HG03442 (cell line): ENCODE measurements around the gene THRSP.
"Not testable (repeated sequence)": the region's sequence is repeated elsewhere in the genome, so short reads cannot be mapped to it uniquely, and the experiment has no call there.

Experiments
- ATAC-seq: cut with Tn5 transposase; IDR thresholded peaks from one replicate; pipeline ENCODE4 v1.9.1; 2021; ENCODE audit warnings: mild to moderate bottlenecking, moderate library complexity; ENCODE audit not compliant: unreplicated experiment

THRSP gene

GRCh38 chr11:78063440-78064181 lies at the start of gene THRSP:
TSS of gene THRSP (plus strand) at chr11:78063861. CDS start at chr11:78063882, 21 bp downstream.
- no peak for ATAC-seq

DNA sequence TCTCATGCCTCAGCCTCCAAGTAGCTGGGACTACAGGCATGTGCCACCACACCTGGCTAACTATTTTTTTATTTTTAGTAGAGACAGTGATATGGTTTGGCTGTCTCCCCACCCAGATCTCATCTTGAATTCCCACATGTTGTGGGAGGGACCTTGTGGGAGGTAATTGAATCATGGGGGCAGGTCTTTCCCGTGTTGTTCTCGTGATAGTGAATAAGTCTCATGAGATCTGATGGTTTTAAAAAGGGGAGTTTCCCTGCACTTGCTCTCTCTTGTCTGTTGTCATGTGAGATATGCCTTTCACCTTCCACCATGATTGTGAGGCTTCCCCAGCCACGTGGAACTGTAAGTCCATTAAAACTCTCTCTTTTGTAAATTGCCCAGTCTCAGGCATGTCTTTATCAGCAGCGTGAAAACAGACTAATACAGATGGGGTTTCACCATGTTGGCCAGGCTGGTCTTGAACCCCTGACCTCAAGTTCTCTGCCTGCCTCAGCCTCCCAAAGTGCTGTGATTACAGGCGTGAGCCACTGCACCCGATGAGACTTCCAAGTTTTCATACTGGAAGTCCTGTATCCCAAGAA lies 48.6 kb upstream of the THRSP start:
- ATAC-seq = not testable (repeated sequence)

- no peak for ATAC-seq
Measured at GRCh38 chr11:78015878-78016277, 47.8 kb upstream of the THRSP start.

DNA sequence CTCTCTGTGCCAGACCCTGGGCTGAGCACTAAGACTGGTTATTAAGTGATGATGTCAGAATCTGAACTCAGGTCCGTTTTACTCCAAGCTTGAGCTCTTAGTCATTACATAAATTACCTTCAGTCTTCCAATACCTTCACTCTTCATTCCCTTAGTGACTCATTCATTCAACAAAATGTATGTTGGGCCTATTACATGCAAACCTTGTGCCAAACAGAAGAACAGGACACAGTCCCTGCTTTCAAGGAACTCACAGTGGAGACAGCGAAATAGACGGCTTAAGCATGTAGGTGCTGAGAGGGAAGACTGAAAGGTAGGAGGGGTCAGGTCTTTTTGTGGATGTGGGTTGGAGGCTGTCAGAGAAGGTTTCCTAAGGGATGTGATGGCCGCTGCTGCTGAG lies 43.9 kb upstream of the THRSP start:
- ATAC-seq = no peak

DNA sequence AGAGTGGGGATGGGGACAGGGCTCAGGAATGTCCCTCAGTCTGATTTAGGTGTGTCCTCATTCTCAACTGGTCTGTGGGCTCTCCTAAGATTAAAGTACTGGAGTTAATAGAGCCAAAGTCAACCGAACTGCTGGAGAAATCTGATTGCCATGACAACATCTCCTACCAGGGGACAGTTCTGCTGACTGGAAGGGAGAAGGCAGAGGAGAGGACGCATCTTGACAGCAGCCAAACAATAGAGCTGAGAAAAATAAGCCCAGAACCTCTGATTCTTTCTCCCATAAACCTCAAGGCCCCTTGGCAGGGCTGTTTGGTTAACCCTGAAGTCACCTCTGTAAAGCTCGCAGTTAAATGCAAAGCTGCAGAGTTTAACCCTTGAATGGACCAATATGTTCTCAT lies 43.4 kb upstream of the THRSP start:
- no peak for ATAC-seq

DNA sequence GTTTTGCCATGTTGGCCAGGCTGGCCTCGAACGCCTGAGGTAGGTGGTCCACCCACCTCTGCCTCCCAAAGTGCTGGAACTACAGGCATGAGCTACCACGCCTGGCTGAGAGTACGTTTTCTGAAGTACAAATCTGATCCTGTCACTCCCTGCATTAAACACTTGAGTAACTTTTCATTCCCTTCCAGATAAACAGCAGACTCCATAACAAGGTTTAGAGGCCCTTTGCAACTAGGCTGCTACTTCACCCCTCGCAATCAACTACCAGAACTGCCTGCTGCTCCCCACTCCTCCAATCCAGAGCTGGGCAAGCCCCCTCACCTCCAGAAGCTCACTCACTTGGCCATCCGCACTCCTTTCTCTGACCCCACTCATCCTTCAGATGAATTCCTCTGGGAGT lies 42.0 kb upstream of the THRSP start:
- ATAC-seq = no peak

DNA sequence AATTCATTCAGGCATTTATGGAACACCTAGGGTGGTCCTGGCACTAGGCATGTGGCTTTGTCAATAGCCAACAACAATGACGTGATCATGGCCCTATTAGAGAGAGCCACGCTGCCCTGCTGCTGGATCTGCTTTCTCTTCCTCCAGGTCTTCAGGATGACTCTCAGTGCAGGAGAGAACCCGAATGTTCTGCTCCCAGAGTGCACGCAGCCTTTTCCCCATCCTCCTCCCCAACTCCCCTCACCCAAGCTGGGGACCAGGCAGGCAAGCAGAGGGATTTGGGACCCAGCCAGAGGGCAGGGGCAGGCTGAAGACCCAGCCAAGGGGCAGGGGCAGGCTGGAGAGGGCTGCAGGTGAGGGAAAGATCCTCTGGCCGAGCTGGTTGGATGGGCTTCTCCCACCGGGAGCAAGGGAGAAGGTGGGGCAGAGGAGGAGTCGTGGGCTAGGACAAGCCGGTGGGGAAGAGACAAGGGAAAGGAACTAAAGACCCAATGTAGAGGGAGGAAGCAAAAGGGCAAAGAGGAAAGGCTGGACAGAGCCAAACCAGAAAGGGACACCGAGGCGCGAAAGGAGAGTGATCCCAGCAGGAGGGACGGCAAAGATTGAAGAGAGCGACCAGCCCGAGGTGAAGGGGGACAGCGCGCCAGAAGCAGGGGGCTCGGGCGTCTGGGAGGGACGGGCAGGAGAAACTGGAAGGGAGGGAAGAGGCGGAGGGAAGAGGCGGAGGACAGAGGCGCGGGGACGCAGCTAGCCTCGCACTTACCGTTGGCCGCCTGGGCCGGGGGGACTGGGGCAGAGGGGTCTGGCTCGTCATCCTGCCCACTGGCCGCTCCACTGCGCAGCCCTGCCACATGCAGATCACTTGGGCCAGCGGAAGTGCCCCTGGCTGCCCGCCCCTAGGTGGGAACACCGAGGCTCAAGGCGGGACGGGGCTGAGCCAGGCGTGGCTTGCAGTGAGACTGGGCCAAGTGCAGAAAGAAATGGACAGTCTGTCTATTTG lies 41.0 kb upstream of the THRSP start, which contains the start of gene KCTD14:
TSS of gene KCTD14 (minus strand) at position 880 of the 1,000 bp plus-strand sequence. CDS start at position 853, 27 bp downstream.
- ATAC-seq = no peak

DNA sequence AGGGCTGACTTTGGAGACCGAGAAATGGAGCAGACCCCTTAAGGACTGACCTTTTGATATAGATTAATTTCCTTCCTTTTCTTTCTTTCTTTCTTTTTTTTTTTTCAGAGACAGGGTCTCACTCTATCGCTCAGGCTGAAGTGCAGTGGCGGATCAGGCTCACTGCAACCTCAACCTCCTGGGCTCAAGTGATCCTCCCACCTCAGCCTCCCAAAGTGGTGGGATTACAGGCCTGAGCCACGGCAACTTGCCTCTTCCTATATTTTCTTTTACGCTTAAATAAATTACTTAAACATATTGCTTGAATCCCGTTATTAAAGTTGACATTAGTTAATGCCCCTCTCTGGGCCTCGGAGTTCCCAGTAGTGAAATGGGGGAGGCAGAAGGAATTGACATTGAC lies 40.2 kb upstream of the THRSP start:
- no peak for ATAC-seq

DNA sequence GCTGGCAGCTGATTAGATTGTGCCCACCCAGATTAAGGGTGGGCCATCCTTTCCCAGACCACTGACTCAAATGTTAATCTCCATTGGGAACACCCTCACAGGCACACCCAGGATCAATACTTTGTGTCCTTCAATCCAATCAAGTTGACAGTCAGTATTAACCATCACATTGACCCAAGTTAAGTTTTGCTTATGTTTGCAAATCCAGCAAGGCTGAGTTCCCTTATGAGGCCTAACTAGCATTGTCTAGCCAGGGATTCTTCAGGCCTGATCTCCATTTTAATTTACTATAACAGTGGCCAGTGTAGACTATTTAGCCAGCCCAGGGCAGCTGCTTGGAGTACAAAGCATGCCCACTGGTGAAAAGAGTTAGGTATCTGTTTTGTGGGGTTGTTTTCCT lies 38.3 kb upstream of the THRSP start:
- no peak for ATAC-seq

- no peak for ATAC-seq
Measured at GRCh38 chr11:78027759-78028158, 35.9 kb upstream of the THRSP start.

DNA sequence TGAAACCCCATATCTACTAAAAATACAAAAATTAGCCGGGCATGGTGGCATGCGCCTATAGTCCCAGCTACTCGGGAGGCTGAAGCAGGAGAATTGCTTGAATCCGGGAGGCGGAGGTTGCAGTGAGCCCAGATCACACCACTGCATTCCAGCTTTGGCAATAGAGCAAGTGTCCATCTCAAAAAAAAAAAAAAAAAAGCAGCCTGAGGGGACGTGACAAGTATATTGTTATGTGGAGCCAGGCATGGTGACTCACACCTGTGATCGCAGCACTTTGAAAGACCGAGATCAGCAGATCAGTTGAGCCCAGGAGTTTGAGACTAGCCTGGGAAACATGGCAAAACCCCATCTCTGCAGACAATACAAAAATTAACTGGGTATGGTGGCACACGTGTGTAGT lies 35.2 kb upstream of the THRSP start:
- ATAC-seq = not testable (repeated sequence)

DNA sequence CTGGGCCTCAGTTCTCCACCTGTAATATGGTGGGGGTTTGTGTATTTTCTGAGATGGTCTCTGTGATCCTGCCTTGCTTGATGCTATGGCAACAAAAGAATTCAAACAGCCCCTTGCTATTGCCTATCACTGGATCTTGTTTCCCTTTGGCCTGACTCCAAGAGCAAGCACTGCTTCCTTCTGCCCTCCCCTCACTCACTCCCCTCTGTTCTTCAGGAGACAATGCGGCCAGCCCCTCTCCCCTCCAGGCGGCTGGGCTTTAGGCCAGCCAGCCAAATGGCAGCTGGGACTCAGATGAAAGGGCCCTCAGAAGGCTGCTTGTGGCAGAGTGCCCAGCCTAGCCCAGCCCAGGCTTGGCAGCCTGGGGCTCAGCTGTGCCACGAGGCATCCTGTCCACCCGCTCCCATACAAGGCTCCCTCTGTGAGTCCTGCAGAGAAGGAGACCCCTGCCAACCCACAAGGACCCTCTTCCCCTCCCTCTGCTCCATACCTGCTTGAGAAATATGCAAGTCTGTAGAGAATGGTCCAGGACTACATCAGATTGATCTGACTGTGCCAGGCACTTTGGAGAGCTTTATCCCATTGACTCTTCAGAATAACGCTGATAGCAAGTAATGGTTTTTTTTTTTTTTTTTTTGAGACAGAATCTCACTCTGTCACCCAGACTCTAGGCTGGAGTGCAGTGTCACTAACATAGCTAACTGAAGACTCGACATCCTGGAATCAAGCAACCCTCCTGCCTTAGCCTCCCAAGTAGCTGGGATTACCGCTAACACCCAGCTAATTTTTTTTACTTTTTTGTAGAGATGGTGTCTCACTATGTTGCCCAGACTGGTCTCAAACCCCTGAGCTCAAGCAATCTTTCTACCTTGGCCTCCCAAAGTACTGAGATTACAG lies 33.0 kb upstream of the THRSP start:
- no peak for ATAC-seq

DNA sequence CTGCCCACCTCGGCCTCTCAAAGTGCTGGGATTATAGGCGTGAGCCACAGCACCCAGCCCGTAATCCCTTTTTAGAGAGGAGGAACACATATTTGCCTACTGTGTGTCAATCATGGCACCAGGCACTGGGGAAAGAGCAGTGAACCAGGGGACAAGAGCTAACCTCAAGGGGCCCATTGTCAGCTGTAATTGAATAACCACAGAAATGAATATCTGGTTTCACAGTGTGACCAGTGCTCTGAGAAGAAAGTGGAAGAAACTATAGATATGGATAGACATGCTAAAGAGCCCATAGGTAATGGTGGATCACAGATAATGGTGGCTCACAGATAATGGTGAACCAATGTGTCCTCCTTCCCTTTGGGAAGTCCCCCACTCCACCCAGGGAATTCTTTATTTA lies 32.0 kb upstream of the THRSP start:
- no peak for ATAC-seq

DNA sequence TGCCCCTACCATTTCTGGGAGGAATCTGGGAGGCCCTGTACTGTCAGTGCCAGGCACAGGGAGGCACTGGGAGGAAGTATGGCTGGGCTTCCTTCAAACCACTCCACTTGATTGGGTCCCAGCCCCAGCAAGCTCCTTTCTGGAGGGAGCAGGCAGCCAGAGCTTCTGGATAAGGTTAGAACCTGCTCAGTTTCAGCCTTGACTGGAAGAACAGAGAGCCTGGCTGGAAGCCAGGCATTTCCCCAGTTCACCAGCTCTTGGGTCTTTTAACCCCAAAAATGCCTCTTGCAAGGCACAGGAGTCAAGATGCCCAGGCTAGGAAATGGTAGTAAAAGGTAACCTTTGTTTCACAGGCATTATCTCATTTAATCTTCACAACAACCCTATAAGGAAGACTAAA lies 31.6 kb upstream of the THRSP start:
- no peak for ATAC-seq

- ATAC-seq = no peak
Measured at GRCh38 chr11:78033040-78033439, 30.6 kb upstream of the THRSP start.

GRCh38 chr11:78034623-78035022 lies 29.0 kb upstream of the THRSP start:
- no peak for ATAC-seq

DNA sequence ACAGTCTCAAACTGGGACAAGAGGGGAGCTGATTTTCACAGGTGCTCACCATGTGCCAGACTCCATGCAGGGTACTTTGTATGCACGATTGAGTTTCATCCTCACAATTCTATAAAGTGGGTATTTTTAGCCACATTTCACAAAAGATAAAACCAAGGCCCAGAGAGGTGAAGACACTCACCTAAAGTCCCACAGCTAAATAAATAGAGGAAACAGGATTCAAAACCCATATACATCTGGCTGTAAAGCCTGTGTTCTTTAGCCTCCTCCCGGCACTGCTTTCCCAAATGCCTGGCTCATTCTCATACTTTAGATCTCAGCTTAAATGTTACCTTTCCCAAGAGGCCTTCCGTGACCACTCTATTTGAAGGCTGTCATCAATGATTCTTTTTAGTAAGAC lies 27.3 kb upstream of the THRSP start:
- ATAC-seq = no peak

GRCh38 chr11:78037056-78037455 lies 26.6 kb upstream of the THRSP start:
- no peak for ATAC-seq

- ATAC-seq = no peak
Measured at GRCh38 chr11:78037825-78038620, 25.6 kb upstream of the THRSP start.
